NCI-H82 (cell line): Measurements from ENCODE around the gene TAF8.

ENCODE experiments used
- DNase-seq: peaks from one replicate; lab custom pipeline; 2025; lab: John Stamatoyannopoulos, UW

The TAF8 gene

DNA sequence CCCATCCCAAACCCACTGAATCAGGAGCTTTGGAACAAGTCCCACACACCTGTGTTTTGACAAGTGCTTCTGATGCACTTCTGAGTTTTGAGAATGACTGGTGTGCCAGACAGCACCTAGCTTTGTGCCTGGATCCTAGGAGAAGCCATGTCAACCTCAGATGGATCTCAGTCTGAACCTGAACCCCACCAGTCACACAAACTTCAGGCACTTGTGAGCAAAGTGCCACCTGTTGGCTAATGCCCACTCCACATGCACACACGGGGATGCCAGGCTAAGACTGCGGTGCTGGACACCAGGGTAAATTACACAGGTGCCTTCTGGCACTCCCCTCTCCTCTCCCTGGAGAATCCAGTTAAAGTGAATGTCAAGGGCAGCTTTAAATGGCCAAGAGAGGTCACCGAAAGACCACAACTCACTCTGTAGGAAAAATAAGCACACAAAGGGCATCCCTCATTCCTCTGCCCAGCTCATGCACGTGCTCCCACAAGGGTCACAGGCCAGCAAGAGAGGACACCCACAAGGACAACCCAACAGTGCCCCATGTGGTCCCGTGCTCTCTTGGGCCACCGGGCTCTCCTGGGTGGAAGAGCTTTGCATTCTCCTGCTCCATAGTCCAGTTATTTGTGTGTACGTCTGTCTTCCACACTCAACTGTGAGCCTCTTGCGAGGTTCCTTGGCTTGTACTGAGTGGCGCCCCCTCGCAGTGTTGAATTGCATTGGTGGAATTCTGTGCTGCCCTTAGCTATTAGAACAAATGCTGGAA is 45.6 kb downstream of the TAF8 start:
- DNase-seq, result no peak

DNA sequence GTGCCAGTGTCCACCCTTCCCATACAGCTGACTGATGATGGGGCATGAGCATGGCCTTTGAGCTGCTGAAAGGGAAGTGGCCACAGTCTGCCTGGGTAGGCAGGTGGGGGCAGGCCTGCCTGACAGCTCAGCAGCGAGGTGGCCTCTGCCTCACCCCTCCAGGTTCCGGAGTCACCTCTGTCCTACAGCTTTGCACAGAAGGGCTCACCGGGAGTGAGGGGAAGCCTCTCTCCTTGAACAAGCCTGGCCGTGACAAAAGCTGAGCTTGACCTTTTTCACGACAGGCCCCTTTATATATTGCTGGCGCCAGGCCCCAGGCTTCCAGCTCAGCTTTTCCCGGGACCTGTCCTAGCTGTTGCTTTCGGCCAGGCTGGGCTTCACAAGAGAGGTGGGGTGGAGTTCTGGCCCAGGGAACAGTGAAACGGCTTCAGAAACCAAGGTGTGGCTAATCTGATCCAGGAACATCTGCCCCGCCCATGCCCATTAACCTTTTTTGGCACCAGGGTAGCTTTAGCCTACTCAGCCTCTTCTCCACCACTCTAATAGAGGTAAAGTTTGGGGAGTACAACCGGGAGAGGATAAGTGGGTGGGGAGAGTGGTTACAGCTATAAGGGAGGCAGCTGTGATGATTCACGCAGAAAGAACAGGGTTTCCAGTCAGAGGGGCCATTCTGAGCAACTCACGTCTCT is 49.2 kb downstream of the TAF8 start:
- DNase-seq, result no peak

DNA sequence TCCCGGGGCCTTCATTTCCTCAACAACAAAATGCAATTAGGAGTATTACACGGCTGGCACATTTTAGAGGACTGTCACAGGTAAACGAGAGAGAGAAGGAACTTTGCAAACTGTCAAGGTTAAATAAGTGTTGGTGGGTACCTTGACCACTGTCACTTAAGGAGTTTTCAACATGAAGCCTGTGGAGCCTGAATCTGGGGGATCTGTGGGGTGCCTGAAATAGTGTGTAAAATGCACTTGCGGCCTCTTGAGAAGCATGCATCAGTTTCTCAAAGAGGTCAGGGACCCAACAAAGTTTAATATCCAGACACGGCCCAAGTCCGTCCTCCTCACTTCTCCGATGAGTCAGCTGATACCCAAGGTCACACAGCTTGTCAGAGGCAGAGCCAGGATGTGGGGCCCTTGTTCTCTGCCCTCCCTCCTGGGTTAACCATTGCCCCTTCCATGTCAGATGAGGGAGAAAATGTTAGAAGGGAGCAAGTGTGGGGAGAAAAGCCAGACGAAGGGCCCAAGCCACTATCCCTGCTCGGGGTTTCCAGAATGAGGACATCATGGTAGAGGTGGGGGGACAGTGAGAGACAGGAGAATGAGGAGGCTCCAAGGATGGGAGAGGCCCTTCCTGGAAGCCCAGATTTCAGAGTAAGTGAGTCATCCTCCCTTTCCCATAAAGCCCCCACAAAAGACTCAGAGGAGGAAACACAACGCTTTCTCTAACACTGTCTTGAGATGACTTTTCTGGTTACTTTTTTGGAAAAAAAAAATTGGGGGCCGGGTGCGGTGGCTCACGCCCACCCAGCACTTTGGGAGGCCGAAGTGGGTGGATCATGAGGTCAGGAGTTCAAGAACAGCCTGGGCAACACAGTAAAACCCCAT is 49.9 kb downstream of the TAF8 start:
- no peak for DNase-seq

DNA sequence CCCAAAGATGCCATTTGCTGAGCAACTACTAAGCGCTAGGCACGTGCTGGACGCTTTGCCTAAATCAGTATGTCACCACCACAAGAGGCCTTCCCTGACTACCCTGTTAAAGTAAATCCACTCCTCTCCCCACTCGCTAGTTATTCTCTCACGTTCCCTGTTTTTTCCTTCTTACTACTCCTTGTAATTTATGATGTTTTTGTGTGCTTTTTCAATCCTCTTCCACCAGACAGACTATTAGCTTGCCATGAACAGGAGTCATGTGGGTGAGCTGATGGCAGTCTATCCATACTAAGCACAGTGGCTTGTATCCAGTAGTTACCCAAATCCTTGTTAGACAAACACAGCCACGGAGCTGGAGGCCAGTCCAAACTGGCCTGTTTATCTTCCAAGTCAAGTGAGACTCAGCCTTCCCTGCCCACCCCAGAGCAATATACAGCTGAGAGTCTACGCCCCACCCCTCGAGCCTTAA is 50.9 kb downstream of the TAF8 start:
- peak; percentile 15 for DNase-seq

DNA sequence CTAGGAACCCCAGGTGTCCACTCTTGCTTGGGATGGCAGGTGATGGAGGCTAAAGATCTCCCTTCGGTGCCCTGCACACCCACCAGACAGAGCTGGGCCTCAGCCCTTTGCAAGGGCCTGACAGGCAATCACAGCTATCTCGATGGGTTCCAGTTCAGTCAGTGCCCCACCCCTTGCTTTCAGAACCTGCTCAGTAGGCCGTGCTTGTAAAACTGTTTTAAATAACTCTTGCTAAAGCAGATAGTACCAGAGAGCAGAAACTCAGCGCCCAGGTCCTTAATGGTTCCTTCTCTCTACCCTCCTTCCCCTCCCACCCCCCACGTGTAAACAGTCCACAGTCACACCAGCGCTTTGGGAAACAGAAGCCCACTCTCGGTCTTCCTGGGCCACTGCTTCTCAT is 52.9 kb downstream of the TAF8 start:
- no peak for DNase-seq

DNA sequence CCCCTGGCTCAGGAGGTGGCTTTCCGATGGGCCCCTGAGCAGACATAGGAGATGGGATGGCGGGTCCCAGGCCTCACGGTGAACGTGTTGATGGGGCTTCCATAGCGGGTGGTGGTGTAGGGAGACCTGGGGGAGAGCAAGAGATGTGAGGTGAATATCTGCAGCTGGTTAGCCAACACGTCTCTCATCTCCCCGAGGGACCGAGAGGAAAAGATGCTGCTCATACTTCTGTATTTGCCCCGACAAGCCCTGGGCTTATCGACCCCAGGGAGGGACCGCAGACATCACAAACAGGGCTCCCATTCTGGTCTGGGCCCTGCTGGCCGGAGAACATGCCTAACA is 53.4 kb downstream of the TAF8 start:
- DNase-seq, result no peak

DNA sequence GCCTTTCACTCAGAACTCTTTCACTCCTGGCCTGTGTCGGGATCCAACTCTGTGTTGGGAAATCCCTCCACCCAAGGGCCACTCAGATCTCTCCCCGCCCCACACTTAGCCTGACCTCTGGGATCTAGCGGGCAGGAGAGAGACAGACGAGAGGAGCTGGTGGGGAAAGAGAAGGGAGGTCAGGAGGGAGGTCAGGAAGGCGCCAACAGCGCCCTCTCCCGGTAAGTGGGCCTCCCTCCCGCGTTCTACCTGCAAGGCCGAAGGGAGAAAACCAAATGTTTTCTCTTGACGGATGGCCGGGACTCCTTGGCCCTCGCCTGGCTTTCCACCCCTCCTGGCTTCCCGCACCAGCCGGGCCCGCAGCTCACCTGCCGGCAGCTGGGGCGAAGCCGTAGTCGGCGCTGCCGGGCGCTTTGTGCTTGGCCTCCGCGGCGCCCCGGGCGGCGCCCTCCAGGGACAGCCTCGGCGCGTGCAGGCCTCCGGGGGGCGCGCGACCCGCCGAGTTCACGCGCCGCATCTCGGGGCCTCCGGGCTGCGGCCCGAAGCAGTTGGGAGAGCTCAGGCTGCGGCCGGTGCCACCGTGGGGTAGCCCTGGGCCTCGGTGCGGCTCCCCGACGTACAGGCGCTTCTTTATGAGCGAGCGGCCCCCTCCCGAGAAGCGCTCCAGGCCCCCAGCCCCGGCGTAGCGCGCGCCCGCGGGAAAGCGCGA is 53.9 kb downstream of the TAF8 start:
- DNase-seq, result no peak

DNA sequence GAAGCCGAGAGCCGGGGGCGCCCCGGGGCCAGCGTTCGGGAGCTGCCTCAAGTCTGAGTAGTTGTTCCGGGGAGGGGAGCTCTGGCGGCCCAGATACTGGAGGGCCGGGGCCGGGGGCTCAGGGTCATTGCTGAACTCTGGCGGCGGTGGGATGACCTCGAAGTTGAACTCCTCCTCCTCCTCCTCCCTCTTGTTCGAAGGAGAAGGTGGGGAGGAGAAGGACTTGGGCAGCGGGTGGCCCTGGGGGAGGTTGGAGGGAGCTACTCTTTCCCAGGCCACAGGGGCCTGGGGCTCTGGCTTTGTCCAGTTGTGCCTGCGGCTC is 54.4 kb downstream of the TAF8 start:
- no peak for DNase-seq

DNA sequence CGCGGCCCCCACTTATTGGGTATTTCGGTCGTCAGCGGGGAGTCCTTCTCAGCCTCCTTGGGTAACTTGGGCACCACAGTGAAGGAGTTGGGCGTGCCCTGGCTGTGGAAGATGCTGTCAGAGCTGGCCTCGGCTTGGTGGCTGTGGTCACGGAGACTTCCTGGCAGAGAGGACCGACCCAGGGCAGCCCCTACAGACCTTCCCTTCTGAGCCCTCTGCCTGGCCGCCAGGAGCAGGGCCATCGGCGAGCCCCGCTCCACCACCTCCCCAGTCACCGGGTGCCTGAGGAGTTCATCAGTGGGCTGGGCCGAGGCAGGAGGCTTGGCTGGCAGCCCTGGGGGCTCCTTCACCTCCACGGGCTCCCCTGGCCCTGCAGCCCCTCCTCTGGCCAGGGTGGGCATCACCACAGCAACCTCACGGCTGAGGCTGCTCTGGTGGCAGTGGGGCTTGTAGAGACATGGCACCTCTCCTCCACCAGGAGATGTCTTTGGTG is 54.9 kb downstream of the TAF8 start:
- no peak for DNase-seq

DNA sequence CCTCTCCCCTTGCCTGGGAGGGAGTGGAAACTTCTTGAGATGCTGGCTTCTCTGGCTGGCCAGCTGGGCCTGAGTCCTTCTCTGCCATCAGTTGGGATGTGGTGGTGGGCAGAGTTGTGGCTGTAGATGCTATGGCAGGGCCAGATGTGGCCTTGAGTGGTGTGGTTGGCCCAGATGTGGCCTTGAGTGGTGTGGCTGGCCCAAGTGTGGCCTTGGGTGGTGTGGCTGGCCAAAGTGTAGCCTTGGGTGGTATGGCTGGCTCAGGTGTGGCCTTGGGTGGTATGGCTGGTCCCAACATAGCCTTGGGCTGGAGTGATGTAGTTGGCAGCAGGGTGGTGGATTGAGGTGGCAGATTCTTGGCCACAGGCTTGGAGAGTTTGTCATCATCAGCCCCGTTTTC is 55.4 kb downstream of the TAF8 start:
- no peak for DNase-seq

DNA sequence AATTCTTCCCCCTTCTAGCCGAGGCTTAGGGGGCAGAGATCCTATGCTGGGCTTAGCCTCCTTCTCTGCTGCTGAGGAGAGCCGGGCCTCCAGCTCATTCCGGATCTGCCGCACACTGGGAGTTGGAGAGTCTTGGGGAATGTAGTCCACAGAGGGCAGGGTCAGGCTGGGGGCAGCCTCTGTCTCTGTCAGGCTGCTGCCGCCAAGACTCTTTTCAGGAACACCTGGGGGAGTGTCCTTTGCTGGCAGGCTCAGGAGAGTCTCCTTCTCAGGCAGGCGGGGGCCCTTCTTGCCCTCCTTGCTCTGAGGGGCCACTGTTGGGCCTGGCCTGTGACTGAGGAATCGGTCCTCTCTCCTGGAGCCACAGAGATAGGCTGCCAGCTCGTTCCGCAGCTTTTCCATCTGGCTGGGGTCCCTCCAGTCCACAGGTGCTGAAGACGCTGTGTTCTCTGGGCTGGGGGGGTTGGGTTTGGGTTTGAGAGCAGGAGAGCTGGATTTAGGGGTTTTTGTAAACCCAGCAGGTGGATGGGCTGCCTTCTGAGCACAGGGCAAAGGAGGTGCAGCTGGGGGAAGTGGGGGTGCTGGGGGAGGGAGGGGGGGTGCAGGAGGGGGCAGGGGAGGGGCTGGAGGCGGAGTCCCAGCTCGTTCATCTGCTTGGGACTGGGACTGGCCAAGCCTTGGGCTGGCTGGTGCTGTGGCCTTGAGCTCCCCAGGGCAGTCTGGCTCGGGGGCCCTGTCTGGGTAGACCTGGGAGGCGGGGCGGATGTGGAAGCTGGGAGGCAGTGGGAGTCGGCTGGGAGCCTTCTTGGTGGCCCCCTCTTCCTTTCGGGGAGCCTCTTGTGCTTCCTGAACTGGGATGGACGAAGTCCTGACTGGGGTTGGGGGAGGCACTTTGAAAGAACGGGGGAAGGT is 56.0 kb downstream of the TAF8 start:
- DNase-seq, result no peak

DNA sequence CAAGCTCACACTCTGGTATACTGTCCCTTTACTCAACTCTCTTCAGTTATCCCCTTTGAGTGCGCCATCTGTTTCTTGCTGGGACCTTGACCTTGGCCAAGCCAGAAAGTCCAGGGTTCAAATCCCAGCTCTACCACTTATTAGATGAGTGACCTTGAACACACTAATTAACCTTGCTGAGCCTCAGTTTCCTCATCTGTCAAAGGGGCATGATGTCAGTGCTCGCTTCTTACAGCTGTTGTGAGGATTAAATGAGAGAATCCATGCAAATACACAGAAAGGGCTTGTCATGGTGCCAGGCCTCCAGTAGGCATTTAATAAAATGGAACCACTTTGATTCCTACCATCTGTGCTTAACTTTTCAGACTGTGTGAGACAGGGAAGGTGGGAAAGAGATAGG is 57.7 kb downstream of the TAF8 start:
- no peak for DNase-seq

DNA sequence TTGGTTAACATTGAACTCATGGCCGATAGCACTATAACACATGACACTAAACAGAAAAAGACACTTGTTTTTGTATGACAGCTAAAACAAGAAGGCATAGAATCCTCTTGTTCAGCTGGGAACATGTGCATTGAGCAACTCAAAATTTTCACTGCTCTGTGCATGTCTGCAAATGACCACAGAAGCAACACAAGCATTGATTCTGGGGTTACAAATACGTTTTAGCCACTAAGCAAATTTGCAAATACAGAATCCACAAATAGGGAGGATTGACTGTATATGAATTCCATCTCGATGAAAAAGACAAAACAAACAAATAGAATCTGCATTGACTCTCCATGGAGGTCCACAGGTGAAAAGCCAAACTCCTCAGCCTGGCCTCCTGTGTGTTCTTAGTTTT is 60.4 kb downstream of the TAF8 start:
- no peak for DNase-seq

DNA sequence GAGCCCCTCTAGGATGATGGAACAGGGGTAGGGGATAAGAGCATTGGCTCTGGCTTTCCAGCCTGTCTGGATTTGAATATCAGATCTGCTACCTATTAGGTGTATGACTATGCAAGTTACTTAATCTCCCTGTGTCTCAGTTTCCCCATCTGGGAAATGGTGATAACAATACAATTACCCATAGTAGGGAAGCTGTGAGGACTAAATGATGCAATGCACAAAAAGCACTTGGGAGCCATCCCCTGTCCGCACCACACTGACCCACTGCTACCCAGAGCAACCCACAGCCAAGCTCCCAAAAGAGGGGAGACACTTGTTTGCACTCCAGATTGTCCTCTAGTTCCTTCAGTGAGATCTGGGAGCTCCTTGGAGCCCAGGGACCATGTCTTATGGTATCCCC is 62.0 kb downstream of the TAF8 start:
- no peak for DNase-seq

DNA sequence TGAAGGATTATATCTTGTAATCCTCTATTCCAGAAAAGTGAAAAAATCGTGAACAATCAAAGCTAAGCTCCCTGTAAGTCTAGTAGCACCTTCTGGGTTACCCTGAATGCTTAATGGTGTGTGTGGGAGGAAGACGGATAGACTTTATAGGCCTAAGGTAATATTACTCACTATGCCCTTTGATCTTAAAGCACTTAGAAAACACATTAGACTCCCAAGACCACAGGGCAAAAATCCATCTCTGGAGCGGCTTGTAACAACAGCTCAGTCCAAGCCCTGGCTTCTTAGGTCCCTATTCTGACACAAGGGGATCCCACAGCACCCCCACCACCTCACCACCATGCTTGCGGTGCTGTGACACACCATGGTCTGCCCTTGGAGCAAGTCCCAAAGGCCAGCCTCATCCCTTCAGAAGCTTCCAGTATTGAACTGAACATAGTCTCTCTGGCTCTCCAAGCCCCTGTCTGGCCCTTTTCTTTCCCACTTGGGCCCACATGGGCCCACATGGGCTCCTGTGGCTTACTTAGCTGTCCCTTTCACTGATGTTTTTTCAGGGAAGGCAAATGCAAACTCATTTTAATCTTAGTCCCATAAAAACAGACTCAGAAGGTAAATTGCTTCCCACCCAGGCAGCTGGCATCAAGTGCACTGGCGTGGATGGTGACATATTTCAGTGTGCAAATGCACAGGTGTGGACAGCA is 63.8 kb downstream of the TAF8 start:
- DNase-seq, result no peak

DNA sequence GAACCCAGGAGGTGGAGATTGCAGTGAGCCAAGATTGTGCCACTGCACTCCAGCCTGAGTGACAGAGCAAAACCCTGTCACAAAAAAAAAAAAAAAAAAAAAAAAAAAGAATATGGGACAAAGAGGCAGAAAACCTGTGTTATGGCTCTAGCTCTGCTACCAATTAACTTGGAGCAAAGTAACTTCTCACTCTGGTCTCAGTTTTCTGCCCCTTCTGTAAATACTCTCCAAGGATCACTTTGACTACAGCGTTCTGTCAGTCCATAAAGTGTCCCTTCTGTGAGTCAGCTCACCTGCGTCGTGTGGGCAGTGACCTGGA is 67.5 kb downstream of the TAF8 start:
- DNase-seq, result no peak

DNA sequence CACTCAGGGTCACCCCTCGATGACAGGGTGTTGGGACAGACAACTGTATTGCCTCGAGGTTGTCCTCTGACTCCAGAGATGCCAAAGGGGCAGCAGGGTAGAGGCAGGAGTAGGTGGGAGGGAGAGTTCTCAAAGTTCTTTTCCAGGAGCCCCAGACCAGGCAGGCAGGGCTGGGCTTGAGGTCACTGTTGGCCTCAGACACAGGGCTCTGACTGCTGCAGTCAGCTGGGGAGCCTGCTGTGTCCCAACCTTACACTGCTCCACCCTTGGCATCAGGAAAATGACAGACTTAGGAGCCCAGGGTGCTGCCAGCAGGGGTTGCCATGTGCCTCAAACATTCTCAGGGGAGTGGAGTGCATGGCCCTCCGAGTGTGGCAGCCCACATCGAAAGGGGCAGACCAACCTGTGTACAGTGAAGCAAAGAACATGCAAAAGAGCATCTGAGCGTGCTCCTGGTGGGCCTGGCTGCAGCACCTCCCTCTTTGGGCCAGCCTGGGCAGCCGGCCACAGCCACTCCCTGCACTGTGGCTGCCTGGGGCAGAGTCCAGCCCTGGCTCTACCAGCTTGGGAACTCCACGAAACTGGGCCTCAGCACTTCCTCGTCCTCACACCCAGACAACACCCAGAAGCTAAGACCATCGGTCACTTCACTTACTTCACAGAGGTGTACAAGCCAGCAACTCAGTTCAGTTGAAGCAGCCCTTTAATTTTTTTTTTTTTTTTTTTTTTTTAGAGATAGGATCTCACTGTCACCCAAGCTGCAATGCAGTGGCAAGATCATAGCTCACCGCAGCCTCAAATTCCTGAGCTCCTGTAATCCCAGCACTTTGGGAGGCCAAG is 68.1 kb downstream of the TAF8 start:
- DNase-seq, result no peak

DNA sequence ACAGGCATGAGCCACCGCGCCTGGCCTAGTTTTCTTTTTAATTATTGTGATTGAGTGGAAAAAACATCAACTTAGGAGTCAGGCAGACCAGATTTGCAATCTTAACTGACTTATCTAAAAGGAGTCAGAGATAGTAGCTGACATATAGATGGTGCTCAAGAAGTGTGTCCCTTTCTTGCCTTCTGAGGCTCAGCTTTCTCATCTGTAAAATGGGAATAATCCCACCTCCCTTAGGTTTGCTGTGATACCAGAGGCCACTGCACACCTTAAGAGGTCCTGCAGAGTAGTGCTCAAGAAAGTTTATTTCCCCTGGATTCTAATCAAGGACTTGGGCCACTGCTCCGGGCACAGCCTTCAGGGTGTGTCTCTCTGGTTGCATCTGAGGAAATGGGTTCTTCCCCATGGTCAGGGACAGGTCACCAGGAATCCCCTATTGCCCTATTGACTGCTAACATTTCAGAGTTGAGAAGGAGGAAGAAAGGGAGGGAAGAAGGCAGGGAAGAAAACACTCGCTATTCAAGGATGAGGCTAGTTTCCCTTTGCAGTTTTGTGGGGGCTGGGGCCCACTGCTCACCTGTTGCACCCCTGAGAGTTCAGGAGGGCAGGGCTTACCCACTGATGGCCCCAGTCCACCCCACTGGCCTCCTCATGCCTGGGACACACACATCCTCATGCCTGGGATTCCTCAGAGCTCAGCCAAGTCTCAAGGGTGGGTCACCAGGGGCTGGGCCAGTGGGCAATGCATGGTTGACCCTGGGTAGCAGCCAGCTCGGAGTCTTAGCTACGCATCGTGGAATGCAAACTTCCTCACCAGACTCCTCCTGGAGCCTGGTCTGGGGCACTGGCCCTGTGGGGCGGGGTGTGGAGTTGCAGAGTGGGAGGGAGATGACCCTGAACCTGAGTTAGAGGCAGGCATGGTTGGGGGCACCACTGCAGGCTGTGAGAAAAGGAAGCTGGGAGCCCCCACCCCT is 70.9 kb downstream of the TAF8 start:
- no peak for DNase-seq
